K562 (cell line): ENCODE results near the gene CCDC136. TPM values are rescaled to one million over a fixed set of nuclear protein-coding genes. Genes with fewer than 3 reads are reported as not detected.
A peak's percentile ranks its signal among the peaks of the same experiment; 100 is the strongest.

ENCODE experiments used
- BCLAF1 ChIP-seq, 2 experiments: fragments of 450-650 bp in 1 of 2; IDR thresholded peaks; 2 replicates each; pipeline ENCODE4 v1.6.1; 2011 to 2017; ENCODE audit warnings: low read depth in 2 of 2, antibody characterized with exemption in 1 of 2, borderline replicate concordance in 1 of 2, low read length in 1 of 2, mild to moderate bottlenecking in 1 of 2, mixed read lengths in 1 of 2; ENCODE audit not compliant: control insufficient read depth in 1 of 2
- CCAR2 ChIP-seq: fragments of 200-400 bp; formaldehyde crosslinking; IDR thresholded peaks from 2 replicates; pipeline ENCODE4 v1.6.1; 2017; ENCODE audit warnings: mild to moderate bottlenecking, low read depth, low read length
- CXXC5 ChIP-seq: fragments of 250-450 bp; sonication (Bioruptor Pico); IDR thresholded peaks from 2 replicates; pipeline ENCODE4 v1.8.0; 2022; ENCODE audit warnings: inconsistent platforms, mild to moderate bottlenecking, moderate library complexity
- DMBX1 ChIP-seq: fragments of 250-450 bp; sonication (Bioruptor Pico); IDR thresholded peaks from 2 replicates; pipeline ENCODE4 v1.8.0; 2022; ENCODE audit warnings: inconsistent platforms, mild to moderate bottlenecking, moderate library complexity, borderline replicate concordance
- MCM2 ChIP-seq: fragments of 450-650 bp; IDR thresholded peaks from 2 replicates; pipeline ENCODE4 v1.6.1; 2017; ENCODE audit warnings: low read depth, mild to moderate bottlenecking
- NRF1 ChIP-seq, 2 experiments: fragments of 450-650 bp; IDR thresholded peaks in 1 of 2; conservative IDR thresholded peaks in 1 of 2; 2 replicates each; pipeline ENCODE4 v1.6.1; 2014; ENCODE audit warnings: mild to moderate bottlenecking in 2 of 2
- RREB1 ChIP-seq: fragments of 250-450 bp; sonication (Bioruptor Pico); IDR thresholded peaks from 2 replicates; pipeline ENCODE4 v1.4.0; 2020
- TBL1XR1 ChIP-seq, 2 experiments: IDR thresholded peaks; 2 replicates each; pipeline ENCODE4 v1.6.1; 2012; ENCODE audit warnings: improper control_type of control experiment in 2 of 2, low read length in 2 of 2, mild to moderate bottlenecking in 1 of 2
- TGIF2 ChIP-seq: sonication (generic); formaldehyde crosslinking; IDR thresholded peaks from 2 replicates; pipeline ENCODE4 v1.8.1; 2022; ENCODE audit warnings: mild to moderate bottlenecking, missing genetic modification reagents, moderate library complexity
- THAP12 ChIP-seq: fragments of 250-450 bp; sonication (Bioruptor Pico); IDR thresholded peaks from 2 replicates; pipeline ENCODE4 v1.9.0; 2021; ENCODE audit warnings: mild to moderate bottlenecking, inconsistent platforms
- U2AF1 ChIP-seq: fragments of 200-400 bp; formaldehyde crosslinking; optimal IDR thresholded peaks from 2 replicates; pipeline ENCODE3; 2017; ENCODE audit warnings: mild to moderate bottlenecking, low read depth, low read length, moderate library complexity
- ZFP36 ChIP-seq: fragments of 150-350 bp; IDR thresholded peaks from 2 replicates; pipeline ENCODE4 v1.6.1; 2018; ENCODE audit warnings: low read length, low read depth; ENCODE audit not compliant: partially characterized antibody
- ZNF766 ChIP-seq: fragments of 200-800 bp; sonication (Bioruptor generic); conservative IDR thresholded peaks from 2 replicates; pipeline ENCODE4 v1.6.1; 2016; ENCODE audit warnings: missing genetic modification characterization, missing compliant biosample characterization
- ZNF77 ChIP-seq: fragments of 250-450 bp; sonication (Bioruptor Pico); IDR thresholded peaks from 2 replicates; pipeline ENCODE4 v1.5.0; 2020
- ZNF778 ChIP-seq: fragments of 450-650 bp; formaldehyde crosslinking; IDR thresholded peaks from 2 replicates; pipeline ENCODE4 v1.4.0; 2020; ENCODE audit warnings: mild to moderate bottlenecking, moderate library complexity
- polyA plus RNA-seq, 8 experiments: library from polyadenylated mRNA; depleted of rRNA in 4 of 8; stranded (reverse) in 5 of 8; unstranded in 3 of 8; fragments of >200 nt; fragmentation: Nextera tagmentation in 2 of 8; fragmentation: Illumina TruSeq in 1 of 8; extraction: Ambion mirVana in 2 of 8; extraction: Trizol in 1 of 8; gene quantifications; 2 replicates each; pipeline versions ENCODE4 v1.2.1 to v1.2.3, GENCODE V29; 2011 to 2014; ENCODE audit warnings: inconsistent platforms in 1 of 8, missing spikeins in 1 of 8
- total RNA-seq, 7 experiments: library from RNA; depleted of rRNA in 6 of 7; stranded (reverse); fragments of >200 nt in 6 of 7; fragmentation: Illumina TruSeq in 2 of 7; extraction: Trizol in 2 of 7; gene quantifications; 2 replicates each; pipeline versions ENCODE4 v1.2.1 to v1.2.3, GENCODE V29; 2011 to 2021; ENCODE audit warnings: low replicate concordance in 1 of 7

Gene CCDC136
- total and polyA plus RNA-seq, 9 of the 15 experiments (the other 6 are each of a cell fraction or from before 2014, with no cell fraction given), result 2.4 to 40.8 (median 26.5) TPM

- TF ChIP-seq RREB1 (CRISPR knock-in tag) (no peak), ZNF778 (CRISPR knock-in tag) (no peak), NRF1 (conservative IDR thresholded peaks at IDR 0.05 in 1 of 2, IDR thresholded peaks at IDR 0.05 in 1 of 2) (no peak), U2AF1 (no peak), BCLAF1 (IDR thresholded peaks at IDR 0.05; ENCODE audit: borderline replicate concordance in 1 of 2, control insufficient read depth in 1 of 2, low read depth in 2 of 2, low read length in 1 of 2) (no peak), ZNF766 (no peak), TBL1XR1 (IDR thresholded peaks at IDR 0.05; ENCODE audit: low read length in 2 of 2) (no peak), DMBX1 (CRISPR knock-in tag) (peak; percentile 6; the same call in 1 of the 2 replicates), ZFP36 (no peak), ZNF77 (CRISPR knock-in tag) (no peak), TGIF2 (CRISPR knock-in tag) (0 out of 2 replicates have a peak, but pooled peaks have one; percentile 4), CXXC5 (no peak), THAP12 (CRISPR knock-in tag) (no peak), CCAR2 (no peak), MCM2 (no peak)
Observed at GRCh38 chr7:128827971-128828711, 36.4 kb downstream of the CCDC136 start (continued).
